Pulmonary artery endothelial cell (primary cell): ENCODE measurements around the gene PDE4D. TPM values are rescaled to one million over a fixed set of nuclear protein-coding genes. Genes with fewer than 3 reads are reported as not detected.

Experiments
- DNase-seq: peaks from one replicate; pipeline ENCODE4 v3.0.0-alpha.2; 2011; ENCODE audit warnings: low read depth, low spot score
- total RNA-seq: library from RNA; depleted of rRNA; stranded (reverse); fragments of >200 nt; gene quantifications from 2 replicates; pipeline ENCODE4 v1.2.3, GENCODE V29; 2014

PDE4D gene
- total RNA-seq, 1 donor from 2014 or later, result 22.4 TPM

GRCh38 chr5:59152701-59153245 is 740.8 kb downstream of the PDE4D start:
- no peak for DNase-seq

GRCh38 chr5:59151162-59151889 is 742.2 kb downstream of the PDE4D start:
- DNase-seq, result no peak

GRCh38 chr5:59149827-59150226 is 743.7 kb downstream of the PDE4D start:
- DNase-seq, result no peak

DNA sequence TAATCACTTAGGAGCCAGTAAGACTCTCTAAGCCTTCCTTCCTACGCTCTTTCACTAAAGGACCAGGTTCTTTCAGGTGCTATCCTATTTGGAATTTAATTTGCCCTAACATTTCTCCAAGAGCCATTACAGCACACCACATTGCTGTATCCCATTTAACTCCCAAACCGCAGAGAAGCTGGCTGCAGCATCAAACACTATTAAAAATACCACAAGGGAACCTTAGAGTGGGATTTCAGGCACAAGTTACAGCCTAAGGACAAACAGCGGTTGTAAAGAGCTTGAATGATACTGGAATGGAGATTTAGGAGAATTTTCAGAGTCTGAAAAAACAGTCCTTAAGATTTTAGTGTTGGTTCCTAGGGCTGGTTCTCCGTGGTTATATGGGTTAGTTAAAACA is 744.3 kb downstream of the PDE4D start:
- no peak for DNase-seq

DNA sequence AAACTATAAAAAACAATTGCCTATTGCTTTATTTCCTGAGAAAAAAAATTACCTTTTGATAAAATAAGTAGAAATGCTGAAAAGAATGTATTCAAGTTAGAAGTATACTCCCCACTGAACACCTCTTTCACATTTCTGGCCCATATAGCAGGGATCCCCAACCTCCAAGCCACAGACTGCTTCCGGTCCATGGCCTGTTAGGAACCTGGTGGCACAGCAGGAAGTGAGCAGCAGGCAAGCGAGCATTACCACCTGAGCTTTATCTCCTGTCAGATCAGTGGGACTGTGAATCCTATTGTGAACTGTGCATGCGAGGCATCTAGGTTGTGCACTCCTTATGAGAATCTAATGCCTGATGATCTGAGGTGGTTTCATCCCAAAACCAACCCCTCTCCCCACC is 746.8 kb downstream of the PDE4D start:
- DNase-seq, result no peak

- no peak for DNase-seq
Observed at GRCh38 chr5:59143926-59144333, 749.6 kb downstream of the PDE4D start.

GRCh38 chr5:59142927-59143326 is 750.6 kb downstream of the PDE4D start:
- no peak for DNase-seq

DNA sequence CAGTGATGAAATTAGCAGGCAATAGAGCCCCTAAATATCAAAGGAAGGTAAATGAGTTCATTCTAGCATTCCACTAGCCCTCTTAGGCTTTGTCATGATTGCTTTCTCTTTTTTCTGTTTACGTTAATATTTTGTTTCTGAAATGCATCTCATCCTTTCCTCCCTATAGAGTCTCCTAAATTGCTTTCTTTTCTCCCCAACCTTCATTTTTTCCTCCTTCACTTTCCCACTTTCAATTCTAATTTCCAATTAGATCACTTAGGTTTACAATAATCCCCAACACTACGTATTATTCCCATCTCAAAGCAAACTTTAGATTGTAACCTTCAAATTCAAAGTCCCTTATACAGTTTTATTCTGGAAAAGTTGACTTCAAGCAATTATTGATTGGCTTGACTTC is 751.4 kb downstream of the PDE4D start:
- no peak for DNase-seq

DNA sequence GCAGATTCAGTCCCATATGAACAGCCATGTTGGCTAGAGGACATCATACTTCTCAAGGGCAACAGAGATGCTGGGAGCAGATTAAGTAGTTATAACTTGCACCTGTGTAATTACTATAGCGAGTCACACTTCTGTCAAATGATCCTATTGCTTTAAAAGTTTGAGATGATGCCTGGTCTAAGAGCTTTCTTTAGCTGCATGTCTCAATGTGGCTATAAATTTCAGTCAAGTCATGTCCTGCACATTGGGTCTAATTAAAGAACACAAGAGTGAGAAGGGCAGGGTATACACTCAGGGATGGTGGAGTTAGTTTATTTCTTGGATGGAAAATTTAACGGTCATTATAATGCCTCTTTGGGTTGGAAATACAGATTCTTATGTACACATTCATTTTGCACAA is 753.4 kb downstream of the PDE4D start:
- no peak for DNase-seq

DNA sequence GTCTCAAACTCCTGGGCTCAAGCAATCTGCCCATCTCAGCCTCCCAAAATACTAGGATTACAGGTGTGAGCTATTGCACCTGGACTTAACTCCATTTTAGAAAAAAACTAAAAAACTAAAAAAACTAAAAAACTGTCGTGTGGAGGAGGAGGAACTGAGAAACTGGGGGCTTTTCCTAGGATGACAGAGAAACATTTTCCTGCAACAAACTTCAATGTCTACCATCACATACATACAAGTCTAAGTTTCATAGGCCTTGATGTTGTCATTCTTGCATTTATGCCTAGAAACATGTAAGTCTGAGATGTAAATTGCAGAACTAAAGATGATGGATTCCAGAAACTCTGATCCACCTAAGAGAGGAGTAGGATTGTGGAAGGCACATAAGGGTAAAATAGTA is 753.8 kb downstream of the PDE4D start:
- no peak for DNase-seq

DNA sequence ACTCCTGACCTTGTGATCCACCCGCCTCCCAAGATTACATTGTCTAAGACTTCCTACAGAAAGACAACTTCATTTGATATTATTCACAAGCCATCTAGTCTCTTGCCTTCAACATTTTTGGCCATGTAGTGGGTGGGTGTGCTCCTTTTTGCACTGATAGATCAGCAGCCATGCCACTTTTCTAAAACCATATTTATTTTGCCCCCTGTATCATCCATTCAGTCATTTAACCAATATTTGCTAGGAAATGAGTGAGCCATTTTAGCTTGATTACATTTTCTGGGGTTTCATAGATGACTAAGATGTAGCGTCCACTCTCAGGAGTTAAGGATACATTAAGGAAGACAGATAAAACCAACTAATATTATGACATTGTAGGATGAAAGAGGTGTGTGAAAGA is 755.0 kb downstream of the PDE4D start:
- no peak for DNase-seq

GRCh38 chr5:59137846-59138245 is 755.7 kb downstream of the PDE4D start:
- DNase-seq, result no peak

DNA sequence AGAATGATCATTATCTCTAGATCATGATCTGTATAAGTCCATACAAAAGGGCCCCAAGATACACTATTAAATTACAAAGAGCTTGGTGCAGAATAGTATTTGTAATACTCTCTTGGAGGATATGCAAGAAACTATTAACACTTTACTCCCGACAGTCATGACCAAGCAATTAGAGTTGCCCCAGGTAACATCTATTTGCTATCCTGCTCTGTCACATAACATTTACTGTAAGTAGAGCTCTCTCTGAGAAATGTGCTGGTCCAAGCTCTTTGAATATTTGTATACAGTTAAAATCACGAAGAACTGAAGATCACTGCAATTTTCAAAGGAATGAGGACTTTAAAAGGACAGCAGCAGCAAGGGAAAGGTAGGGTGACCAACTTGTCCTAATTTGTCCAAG is 757.0 kb downstream of the PDE4D start:
- DNase-seq, result no peak

DNA sequence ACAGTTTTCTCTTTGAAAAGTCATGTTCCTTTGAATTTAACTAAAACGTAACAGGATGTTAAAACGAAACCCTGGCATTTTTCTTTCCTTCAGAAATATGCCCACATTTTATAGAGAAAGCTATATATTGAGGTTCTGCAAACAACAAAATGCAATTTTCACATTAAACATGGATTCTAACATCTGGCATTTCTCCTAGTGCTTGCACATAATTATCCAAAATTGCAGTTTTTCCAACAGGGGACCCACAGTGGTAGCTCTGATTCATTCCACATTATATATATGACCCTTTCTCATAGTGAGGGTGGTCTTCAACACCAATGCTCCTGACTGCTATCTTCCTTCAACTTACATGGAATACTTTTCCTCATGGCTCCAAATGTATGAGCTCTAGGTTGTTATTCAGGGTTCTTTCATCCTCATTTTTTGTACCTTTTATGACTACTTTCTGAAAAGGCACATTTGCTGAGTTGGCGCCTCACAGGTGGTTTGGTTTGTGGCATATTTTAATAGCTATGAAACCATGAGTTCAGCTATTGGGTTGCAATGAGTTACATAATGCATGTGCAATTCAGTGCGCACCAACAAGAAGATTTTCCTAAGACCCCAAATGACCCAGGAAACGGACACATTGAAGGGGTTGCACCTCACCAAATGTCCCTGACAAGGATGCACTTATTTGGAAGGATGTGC is 758.9 kb downstream of the PDE4D start:
- no peak for DNase-seq

DNA sequence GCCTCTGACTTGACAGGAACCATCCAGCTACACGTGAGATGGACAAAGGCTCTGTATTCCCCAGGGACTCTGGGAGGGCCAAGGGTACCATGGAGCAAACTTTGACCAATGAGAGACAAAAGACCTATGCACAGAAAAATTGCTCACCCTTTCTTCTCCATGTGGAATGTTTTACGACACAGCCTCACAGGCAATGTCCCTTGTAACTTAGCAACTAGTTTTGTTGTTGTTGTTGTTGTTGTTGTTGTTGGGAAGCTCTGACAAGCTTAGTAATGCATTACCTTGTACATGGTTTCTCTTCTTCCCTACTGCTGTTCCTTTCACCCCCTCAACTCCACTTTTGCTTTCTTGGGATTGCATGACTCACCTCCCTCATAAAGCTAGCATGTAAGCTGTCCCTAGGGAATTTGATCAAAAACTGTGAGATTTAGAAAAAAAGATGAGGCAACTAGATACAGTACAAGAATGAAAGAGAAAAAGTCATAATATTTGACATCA is 759.7 kb downstream of the PDE4D start:
- no peak for DNase-seq

GRCh38 chr5:59132131-59132530 is 761.4 kb downstream of the PDE4D start:
- DNase-seq, result no peak

DNA sequence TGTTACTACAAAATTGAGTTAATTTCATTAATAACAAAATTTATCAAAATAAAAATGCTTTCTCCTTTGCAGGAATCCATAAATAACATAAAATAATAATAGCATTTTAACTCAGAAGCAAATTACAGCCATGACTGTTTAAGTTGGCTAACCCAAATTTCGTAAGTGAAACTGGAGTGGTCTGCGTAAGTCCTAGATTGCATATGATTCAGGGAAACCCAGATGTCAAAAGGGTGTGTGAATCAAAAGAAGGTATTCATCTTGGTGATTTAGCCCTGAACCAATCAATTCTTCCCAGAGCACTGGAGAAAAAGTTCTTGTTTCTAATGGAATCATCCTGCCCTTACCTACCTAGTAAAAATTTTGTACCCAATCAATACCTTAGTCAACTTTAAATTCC is 763.1 kb downstream of the PDE4D start:
- no peak for DNase-seq

DNA sequence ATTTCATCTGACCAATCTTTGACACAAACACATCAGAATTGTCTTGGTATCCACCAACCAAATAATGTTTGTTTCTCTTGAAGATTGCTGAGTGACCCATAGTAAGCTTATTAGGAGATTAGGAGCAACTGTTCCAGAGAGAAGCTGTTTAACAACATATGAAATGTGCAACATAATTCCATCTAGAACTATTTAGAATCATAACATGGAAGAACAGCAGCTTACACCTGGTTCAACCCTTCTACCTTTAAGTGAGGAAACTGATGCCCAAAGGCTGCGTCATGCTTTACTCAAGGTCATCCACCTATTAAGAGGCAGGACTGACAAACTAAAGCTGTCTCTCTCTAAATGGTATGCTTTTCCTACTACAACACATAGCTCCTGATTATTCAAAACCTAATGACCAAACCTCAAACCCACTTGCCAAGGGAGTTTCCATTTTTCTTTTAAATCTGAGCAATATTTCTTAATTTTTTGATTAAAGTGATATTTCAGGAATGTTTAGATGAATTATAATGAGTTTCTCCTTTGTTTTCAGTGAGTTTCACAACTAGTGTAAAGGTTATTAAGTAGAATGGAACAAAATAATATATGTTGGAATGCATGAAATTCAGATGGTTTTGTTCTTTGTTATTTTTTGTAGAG is 764.8 kb downstream of the PDE4D start:
- DNase-seq, result no peak

GRCh38 chr5:59126708-59127573 is 766.6 kb downstream of the PDE4D start:
- no peak for DNase-seq

GRCh38 chr5:59126016-59126707 is 767.4 kb downstream of the PDE4D start:
- no peak for DNase-seq
